OCI-LY7 (cell line): ENCODE data around the gene ABHD18. TPM values are rescaled to one million over a fixed set of nuclear protein-coding genes. Genes with fewer than 3 reads are reported as not detected.

ENCODE experiments used
- BruUV-seq: library from RNA; stranded (reverse); fragments of 400-500 nt; replicated peaks from 2 replicates; lab custom pipeline; 2021; lab: Mats Ljungman, UMichigan
- CTCF ChIA-PET: fragments of 300-600 bp; sonication (Branson Sonifier 250); formaldehyde crosslinking; loops from one replicate; lab custom pipeline; 2022; ENCODE audit warnings: antibody characterized with exemption; ENCODE audit not compliant: unreplicated experiment; lab: Charles Lee
- POLR2A ChIA-PET: fragments of 300-600 bp; sonication (Branson Sonifier 250); formaldehyde crosslinking; loops from one replicate; lab custom pipeline; 2022; ENCODE audit warnings: antibody characterized with exemption; lab: Charles Lee
- DNase-seq: peaks from one replicate; pipeline ENCODE4 v3.0.0-alpha.2; 2015; ENCODE audit warnings: low spot score
- H2AFZ ChIP-seq: fragments of 200-600 bp; sonication (generic), shearing (Covaris generic); 2 replicates; pipeline ENCODE4 v1.6.1; 2014; ENCODE audit warnings: mild to moderate bottlenecking, antibody characterized with exemption, low read length, moderate library complexity
- H3K27ac ChIP-seq: fragments of 200-600 bp; sonication (generic); 2 replicates; pipeline ENCODE4 v1.5.1; 2014; ENCODE audit warnings: mixed run types, low read depth, mild to moderate bottlenecking, moderate library complexity, low read length, inconsistent platforms; ENCODE audit not compliant: poor library complexity, severe bottlenecking
- H3K36me3 ChIP-seq: fragments of 200-600 bp; sonication (generic); 2 replicates; pipeline ENCODE4 v1.6.1; 2014; ENCODE audit warnings: mild to moderate bottlenecking, antibody characterized with exemption, low read length, moderate library complexity, mixed read lengths; ENCODE audit not compliant: insufficient read depth
- H3K4me1 ChIP-seq: fragments of 200-600 bp; sonication (generic); 2 replicates; pipeline ENCODE4 v1.5.1; 2014; ENCODE audit warnings: mild to moderate bottlenecking, low read length; ENCODE audit not compliant: insufficient read depth, poor library complexity, severe bottlenecking
- H3K4me2 ChIP-seq: fragments of 200-600 bp; sonication (generic); 2 replicates; pipeline ENCODE4 v1.6.1; 2014; ENCODE audit warnings: mild to moderate bottlenecking, low read length
- H3K4me3 ChIP-seq: fragments of 200-600 bp; sonication (generic); 2 replicates; pipeline ENCODE4 v1.5.1; 2014; ENCODE audit warnings: mild to moderate bottlenecking, low read depth, low read length; ENCODE audit not compliant: poor library complexity, severe bottlenecking
- H3K79me2 ChIP-seq: fragments of 200-600 bp; sonication (generic); 2 replicates; pipeline ENCODE4 v1.6.1; 2016; ENCODE audit warnings: low read depth, mild to moderate bottlenecking, low read length, moderate library complexity, mixed read lengths; ENCODE audit not compliant: insufficient read depth
- H3K9me2 ChIP-seq: fragments of 200-600 bp; sonication (generic); 2 replicates; pipeline ENCODE4 v1.6.1; 2016; ENCODE audit warnings: mild to moderate bottlenecking, low read length, mixed read lengths; ENCODE audit not compliant: insufficient read depth
- H3K9me3 ChIP-seq: fragments of 200-600 bp; sonication (generic); 2 replicates; pipeline ENCODE4 v1.6.1; 2014; ENCODE audit warnings: mild to moderate bottlenecking, mixed run types, low read length, mixed read lengths
- H4K20me1 ChIP-seq: fragments of 200-600 bp; sonication (generic); 2 replicates; pipeline ENCODE4 v1.6.1; 2014; ENCODE audit warnings: mild to moderate bottlenecking, antibody characterized with exemption, low read length, moderate library complexity, mixed read lengths; ENCODE audit not compliant: insufficient read depth
- EZH2phosphoT487 ChIP-seq: fragments of 200-600 bp; sonication (generic); IDR thresholded peaks from 2 replicates; pipeline ENCODE4 v1.6.1; 2018; ENCODE audit warnings: low read depth, borderline replicate concordance, mild to moderate bottlenecking, mixed run types, antibody characterized with exemption, low read length, moderate library complexity, mixed read lengths
- intact Hi-C: fragments of 100-400 bp; cut with micrococcal nuclease; formaldehyde crosslinking; loops from one replicate; pipeline ENCODE4 v1.10.0; 2022; ENCODE audit not compliant: unreplicated experiment
- total RNA-seq, 2 experiments: library from RNA; depleted of rRNA in 1 of 2; stranded (reverse); fragments of >200 nt in 1 of 2; shearing (Covaris generic) in 1 of 2; gene quantifications; 2 replicates each; pipeline ENCODE4 v1.2.3, GENCODE V29; 2014 to 2022
- TF ChIP-seq, protein P1 (sequence below): fragments of 200-600 bp; sonication (generic); conservative IDR thresholded peaks from 2 replicates; pipeline ENCODE4 v1.5.1; 2014; ENCODE audit warnings: mild to moderate bottlenecking, antibody characterized with exemption, low read length, moderate library complexity, mixed read lengths

ABHD18 gene
- total RNA-seq, 2 experiments from 2014 or later = 10.4 to 12.7 TPM

DNA sequence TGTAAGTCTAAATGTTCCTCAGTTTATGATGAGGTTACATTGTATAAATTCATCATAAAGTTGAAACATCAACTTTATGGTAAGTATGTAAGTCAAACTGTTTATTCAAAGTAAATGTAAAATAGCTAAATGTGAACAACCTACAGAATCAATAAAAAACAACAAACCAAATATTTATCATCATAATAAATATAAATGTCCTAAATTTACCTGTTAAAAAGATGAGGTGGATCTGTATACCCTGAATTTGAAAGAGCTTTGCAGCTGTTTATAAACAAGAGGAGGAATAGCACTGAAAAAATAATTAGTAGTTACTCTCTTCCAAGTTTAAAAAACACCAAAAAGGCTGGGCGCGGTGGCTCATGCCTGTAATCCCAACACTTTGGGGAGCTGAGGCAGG lies 13.7 kb downstream of the ABHD18 start:
- no peak for DNase-seq
- 0 out of 2 replicates have a peak, but pooled peaks cover 4% of the 10 kb centered on the region for H3K9me3 ChIP-seq
- no peak overlapping the region for H3K4me3 ChIP-seq
- no peaks in the 10 kb centered on the region for H4K20me1 ChIP-seq
- no TSS peak for BruUV-seq
- H3K4me2 ChIP-seq = no peak overlapping the region
- TF ChIP-seq, protein P1, sequence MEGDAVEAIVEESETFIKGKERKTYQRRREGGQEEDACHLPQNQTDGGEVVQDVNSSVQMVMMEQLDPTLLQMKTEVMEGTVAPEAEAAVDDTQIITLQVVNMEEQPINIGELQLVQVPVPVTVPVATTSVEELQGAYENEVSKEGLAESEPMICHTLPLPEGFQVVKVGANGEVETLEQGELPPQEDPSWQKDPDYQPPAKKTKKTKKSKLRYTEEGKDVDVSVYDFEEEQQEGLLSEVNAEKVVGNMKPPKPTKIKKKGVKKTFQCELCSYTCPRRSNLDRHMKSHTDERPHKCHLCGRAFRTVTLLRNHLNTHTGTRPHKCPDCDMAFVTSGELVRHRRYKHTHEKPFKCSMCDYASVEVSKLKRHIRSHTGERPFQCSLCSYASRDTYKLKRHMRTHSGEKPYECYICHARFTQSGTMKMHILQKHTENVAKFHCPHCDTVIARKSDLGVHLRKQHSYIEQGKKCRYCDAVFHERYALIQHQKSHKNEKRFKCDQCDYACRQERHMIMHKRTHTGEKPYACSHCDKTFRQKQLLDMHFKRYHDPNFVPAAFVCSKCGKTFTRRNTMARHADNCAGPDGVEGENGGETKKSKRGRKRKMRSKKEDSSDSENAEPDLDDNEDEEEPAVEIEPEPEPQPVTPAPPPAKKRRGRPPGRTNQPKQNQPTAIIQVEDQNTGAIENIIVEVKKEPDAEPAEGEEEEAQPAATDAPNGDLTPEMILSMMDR = no peak
- TF ChIP-seq EZH2phosphoT487 = no peak
- no peaks in the 10 kb centered on the region for H3K4me1 ChIP-seq
- peaks cover 7% of the 10 kb centered on the region for H3K36me3 ChIP-seq
- intact Hi-C loops = no loop called here
- ChIA-PET CTCF (no interaction called here), POLR2A (interaction anchor here (0.6 to 0.9 kb wide), 5 partner anchors 9 to 765 kb away, joined by 3 to 4 read pairs (median 3); no protein-coding TSS in a partner anchor)
- H3K27ac ChIP-seq = no peak overlapping the region
- no peaks in the 10 kb centered on the region for H3K79me2 ChIP-seq
- H2AFZ ChIP-seq = no peak overlapping the region
- H3K9me2 ChIP-seq = no peaks in the 10 kb centered on the region

DNA sequence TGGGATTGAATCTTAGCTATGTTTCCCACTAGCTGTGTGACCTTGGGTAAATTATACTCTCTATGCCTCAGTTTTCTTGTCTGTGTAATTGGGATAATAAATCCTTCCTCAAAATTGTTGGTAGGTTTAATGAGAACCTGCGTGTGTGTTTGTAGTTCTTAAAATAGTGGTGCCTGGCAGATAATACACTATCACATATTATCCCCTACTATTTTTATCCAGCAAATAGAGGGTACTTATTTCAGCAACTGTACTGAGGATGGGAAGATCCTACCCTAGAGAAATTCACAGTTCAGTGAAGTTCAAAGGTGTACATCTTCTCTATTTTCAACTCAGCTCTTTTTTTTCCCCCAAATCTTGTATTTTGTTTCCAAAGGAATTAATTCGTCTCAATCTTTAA lies 17.2 kb downstream of the ABHD18 start:
- POLR2A ChIA-PET = interaction anchor here (1.1 kb wide), 1 partner anchor 25 kb away, joined by 7 read pairs; no protein-coding TSS in a partner anchor
- no peaks in the 10 kb centered on the region for H4K20me1 ChIP-seq
- peaks cover 4% of the 10 kb centered on the region for H3K36me3 ChIP-seq
- H2AFZ ChIP-seq = no peak overlapping the region
- H3K9me2 ChIP-seq = no peaks in the 10 kb centered on the region
- no peak for TF ChIP-seq EZH2phosphoT487
- TF ChIP-seq, protein P1 = no peak
- no peaks in the 10 kb centered on the region for H3K79me2 ChIP-seq
- intact Hi-C loops = no loop called here
- H3K4me1 ChIP-seq = no peaks in the 10 kb centered on the region
- no peak overlapping the region for H3K27ac ChIP-seq
- H3K4me2 ChIP-seq = no peak overlapping the region
- DNase-seq = no peak
- H3K4me3 ChIP-seq = no peak overlapping the region
- 0 out of 2 replicates have a peak, but pooled peaks cover 4% of the 10 kb centered on the region for H3K9me3 ChIP-seq
- BruUV-seq = no TSS peak
- CTCF ChIA-PET = interaction anchor here (0.5 kb wide), 1 partner anchor 20 kb away, joined by 3 read pairs; no protein-coding TSS in a partner anchor

DNA sequence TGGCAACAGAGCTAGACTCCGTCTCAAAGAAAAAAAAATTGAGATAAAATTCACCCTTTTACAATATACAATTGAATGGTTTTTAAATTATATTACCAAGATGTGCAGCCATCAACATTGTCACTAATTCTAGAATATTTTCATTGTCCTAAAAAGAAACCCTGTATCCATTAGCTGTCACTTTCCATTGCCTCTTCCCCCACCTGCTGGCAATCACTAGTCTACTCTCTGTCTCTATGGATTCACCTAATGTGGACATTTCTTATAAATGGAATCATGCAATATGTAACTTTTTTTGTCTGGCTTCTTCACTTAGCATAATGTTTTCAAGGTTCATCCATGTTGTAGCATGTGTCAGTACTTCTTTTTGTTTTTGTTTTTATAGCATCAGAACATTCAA lies 20.8 kb downstream of the ABHD18 start:
- H3K27ac ChIP-seq = no peak overlapping the region
- POLR2A ChIA-PET = no interaction called here
- no peaks in the 10 kb centered on the region for H3K9me2 ChIP-seq
- no peak for DNase-seq
- no peaks in the 10 kb centered on the region for H3K9me3 ChIP-seq
- no peak overlapping the region for H3K4me3 ChIP-seq
- no peaks in the 10 kb centered on the region for H3K4me1 ChIP-seq
- intact Hi-C loops = no loop called here
- H3K4me2 ChIP-seq = no peak overlapping the region
- no peak overlapping the region for H2AFZ ChIP-seq
- CTCF ChIA-PET = no interaction called here
- no peaks in the 10 kb centered on the region for H4K20me1 ChIP-seq
- H3K36me3 ChIP-seq = peaks cover 4% of the 10 kb centered on the region; the same call in 1 of the 2 replicates
- no TSS peak for BruUV-seq
- no peaks in the 10 kb centered on the region for H3K79me2 ChIP-seq
- TF ChIP-seq, protein P1 = no peak
- TF ChIP-seq EZH2phosphoT487 = no peak
